Endothelial cell (in vitro differentiated cells): ENCODE data around the gene YJEFN3. TPM values are rescaled to one million over a fixed set of nuclear protein-coding genes. Genes with fewer than 3 reads are reported as not detected.
A peak's percentile ranks its signal among the peaks of the same experiment; 100 is the strongest.

ENCODE experiments used
- DNase-seq: peaks from one replicate; pipeline ENCODE4 v3.0.0; 2021; ENCODE audit warnings: low spot score
- H3K27ac Mint-ChIP-seq: one replicate; pipeline ENCODE4 v1.8.0; 2021; ENCODE audit warnings: mixed read lengths, inconsistent platforms; ENCODE audit not compliant: unreplicated experiment
- H3K27me3 Mint-ChIP-seq: one replicate; pipeline ENCODE4 v1.8.0; 2021; ENCODE audit warnings: mild to moderate bottlenecking, moderate library complexity, mixed read lengths, inconsistent platforms; ENCODE audit not compliant: unreplicated experiment
- H3K36me3 Mint-ChIP-seq: one replicate; pipeline ENCODE4 v1.8.0; 2021; ENCODE audit warnings: mild to moderate bottlenecking, low read depth, mixed read lengths, inconsistent platforms; ENCODE audit not compliant: unreplicated experiment
- H3K4me1 Mint-ChIP-seq: one replicate; pipeline ENCODE4 v1.8.0; 2021; ENCODE audit warnings: mild to moderate bottlenecking, mixed read lengths, inconsistent platforms; ENCODE audit not compliant: unreplicated experiment
- H3K4me3 Mint-ChIP-seq: one replicate; pipeline ENCODE4 v1.8.0; 2021; ENCODE audit warnings: mild to moderate bottlenecking, mixed read lengths, inconsistent platforms; ENCODE audit not compliant: unreplicated experiment
- H3K9me3 Mint-ChIP-seq: one replicate; pipeline ENCODE4 v1.8.0; 2021; ENCODE audit warnings: mixed read lengths, inconsistent platforms; ENCODE audit not compliant: unreplicated experiment
- CTCF ChIP-seq: fragments of 200-600 bp; sonication (generic); IDR thresholded peaks from one replicate; pipeline ENCODE4 v1.5.0; 2021; ENCODE audit warnings: antibody characterized with exemption; ENCODE audit not compliant: unreplicated experiment
- total RNA-seq: library from RNA; stranded (reverse); fragmentation: NEBNext Ultra II Directional; extraction: Animal tissue kit (Norgen Biotek cat#: 25700); gene quantifications from one replicate; pipeline ENCODE4 v1.2.1, GENCODE V29; 2021; ENCODE audit not compliant: unreplicated experiment

The YJEFN3 gene
- total RNA-seq, 1 donor from 2014 or later = 5.2 TPM

- H3K4me3 Mint-ChIP-seq = no peak overlapping the region
- TF ChIP-seq CTCF = no peak
- H3K27ac Mint-ChIP-seq = no peak overlapping the region
- H3K27me3 Mint-ChIP-seq = peaks cover 11% of the 10 kb centered on the region
- H3K4me1 Mint-ChIP-seq = peaks cover 2% of the 10 kb centered on the region
- no peak for DNase-seq
- peaks cover 4% of the 10 kb centered on the region for H3K36me3 Mint-ChIP-seq
- H3K9me3 Mint-ChIP-seq = no peaks in the 10 kb centered on the region
These were observed 761 bp upstream of the YJEFN3 start for GRCh38 chr19:19527674-19528625.

DNA sequence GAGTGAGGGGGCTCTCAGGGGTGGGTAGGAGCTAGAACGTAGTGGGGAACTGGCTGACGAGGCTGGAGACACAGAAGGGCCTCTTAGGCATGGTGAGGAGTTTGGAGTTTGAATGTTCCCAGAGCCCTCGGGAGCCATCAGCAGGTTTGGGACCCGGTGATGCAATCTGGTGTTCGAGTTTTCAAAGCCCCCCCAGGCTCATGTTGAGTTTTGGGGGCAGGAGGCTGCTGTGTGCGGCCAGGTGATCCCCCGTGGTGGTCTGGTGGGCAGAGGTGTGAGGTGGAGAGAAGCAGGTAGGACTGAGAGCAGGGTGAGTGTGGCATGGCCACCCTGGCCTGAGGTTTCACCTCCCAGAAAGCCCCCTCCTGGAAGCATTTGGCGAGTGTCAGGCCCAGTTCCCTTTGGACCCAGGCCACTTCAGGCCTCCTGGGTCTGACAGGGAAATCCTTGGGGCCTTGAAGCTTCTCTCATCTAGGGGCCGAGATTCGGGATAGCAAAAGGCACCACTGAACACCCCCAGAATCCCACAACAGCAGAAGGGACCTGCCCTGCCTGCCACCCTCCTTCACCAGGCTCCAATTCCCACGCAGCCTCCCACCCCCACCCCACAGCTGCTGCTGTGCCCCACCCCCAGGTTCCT, 1.2 kb downstream of the YJEFN3 start:
- peaks cover 12% of the 10 kb centered on the region for H3K27me3 Mint-ChIP-seq
- H3K27ac Mint-ChIP-seq = peak overlapping the region; percentile 24
- H3K4me3 Mint-ChIP-seq = peak overlapping the region; percentile 56
- DNase-seq = no peak
- no peaks in the 10 kb centered on the region for H3K9me3 Mint-ChIP-seq
- no peak for TF ChIP-seq CTCF
- peaks cover 2% of the 10 kb centered on the region for H3K4me1 Mint-ChIP-seq
- peaks cover 7% of the 10 kb centered on the region for H3K36me3 Mint-ChIP-seq

DNA sequence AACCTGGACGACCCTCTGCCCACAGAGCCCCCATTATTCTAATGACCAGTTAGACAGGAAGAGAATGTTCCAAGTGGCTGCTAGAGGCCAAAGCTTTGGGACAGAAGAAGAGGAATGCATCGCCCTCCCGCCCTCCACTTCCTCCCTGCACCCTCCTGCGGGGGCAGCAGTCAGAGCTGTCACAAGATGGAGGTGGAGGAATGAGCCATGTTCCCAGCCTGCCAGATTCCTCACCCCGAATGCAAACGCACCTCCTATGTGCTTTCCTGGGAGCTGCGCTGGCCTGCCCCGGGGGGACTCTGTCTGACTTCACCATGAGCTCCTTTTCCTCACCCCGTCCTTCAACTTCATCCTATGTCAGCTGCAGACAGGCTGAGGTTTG, 1.7 kb downstream of the YJEFN3 start:
- Mint-ChIP-seq H3K4me1 (peaks cover 2% of the 10 kb centered on the region), H3K9me3 (no peaks in the 10 kb centered on the region), H3K27me3 (peaks cover 12% of the 10 kb centered on the region), H3K4me3 (no peak overlapping the region), H3K36me3 (peaks cover 7% of the 10 kb centered on the region), H3K27ac (no peak overlapping the region)
- no peak for TF ChIP-seq CTCF
- DNase-seq = no peak

DNA sequence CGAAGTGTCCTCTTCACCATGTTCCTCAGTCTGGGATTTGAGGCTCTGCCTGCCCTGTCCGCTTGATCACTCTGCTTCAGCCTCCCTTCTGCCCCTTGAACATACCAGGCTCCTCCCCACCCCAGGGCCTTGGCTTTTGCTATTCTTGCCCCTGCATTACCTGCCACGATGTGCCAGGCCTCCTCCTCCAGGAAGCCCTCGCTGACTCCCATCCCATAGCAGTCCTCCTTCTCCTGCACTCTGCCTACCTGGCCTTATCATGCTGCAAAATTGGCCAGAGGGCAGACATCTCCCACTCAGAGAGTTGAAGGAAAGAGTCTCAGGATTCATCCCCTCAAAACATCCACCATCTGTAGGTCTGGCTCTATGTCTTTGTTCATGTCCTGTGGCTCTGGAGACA, 2.2 kb downstream of the YJEFN3 start:
- peaks cover 12% of the 10 kb centered on the region for H3K27me3 Mint-ChIP-seq
- no peak overlapping the region for H3K4me3 Mint-ChIP-seq
- no peak for TF ChIP-seq CTCF
- no peak for DNase-seq
- no peak overlapping the region for H3K27ac Mint-ChIP-seq
- H3K9me3 Mint-ChIP-seq = no peaks in the 10 kb centered on the region
- H3K36me3 Mint-ChIP-seq = peaks cover 7% of the 10 kb centered on the region
- H3K4me1 Mint-ChIP-seq = peaks cover 2% of the 10 kb centered on the region
